ENCODE data around the gene ROR1.

Gene ROR1

DNA sequence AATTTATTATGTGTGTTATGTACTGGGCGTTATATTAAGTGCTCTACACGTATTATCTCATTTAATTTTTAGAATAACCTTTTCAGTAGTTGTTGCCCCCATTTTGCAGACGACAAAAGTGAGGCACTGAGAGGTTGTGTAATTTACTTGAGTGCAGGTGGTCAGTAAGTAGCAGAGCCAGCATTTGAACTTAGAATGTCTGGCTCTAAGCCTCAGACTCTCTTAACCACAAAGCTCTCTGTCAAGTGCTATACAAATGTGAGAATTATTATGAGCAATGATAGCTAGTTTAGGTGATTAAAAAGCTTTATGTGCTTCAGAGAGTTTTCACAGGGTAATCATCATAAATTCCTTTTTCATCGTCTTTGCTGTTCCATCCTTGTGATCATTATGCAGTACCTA is 333.3 kb downstream of the ROR1 start:
- TF ChIP-seq GATA1 (IDR thresholded peaks at IDR 0.05; ENCODE audit: low read depth, low read length) (no peak), POLR2A (IDR thresholded peaks at IDR 0.05; ENCODE audit: low read length) (no peak)
- DNase-seq = no peak

DNA sequence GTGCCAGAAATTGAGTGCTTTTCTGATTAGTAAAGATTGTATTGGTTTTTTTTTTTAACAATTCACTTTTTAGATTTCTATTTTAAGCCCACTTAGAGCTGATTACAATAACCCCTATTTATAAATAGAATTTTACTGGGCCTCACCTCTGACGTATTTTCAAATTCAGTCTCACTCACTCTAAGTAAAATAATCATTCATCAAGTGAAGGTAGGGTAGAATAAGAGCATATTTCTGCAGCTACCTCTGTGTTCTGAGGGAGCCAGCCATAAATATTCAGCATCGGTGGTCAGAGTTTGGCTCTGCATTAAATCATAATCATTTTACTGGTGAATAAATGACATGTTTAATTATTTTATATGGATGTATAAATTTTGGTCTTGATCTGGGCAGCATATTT is 333.8 kb downstream of the ROR1 start:
- TF ChIP-seq GATA1 (IDR thresholded peaks at IDR 0.05; ENCODE audit: low read depth, low read length) (no peak), POLR2A (IDR thresholded peaks at IDR 0.05; ENCODE audit: low read length) (no peak)

DNA sequence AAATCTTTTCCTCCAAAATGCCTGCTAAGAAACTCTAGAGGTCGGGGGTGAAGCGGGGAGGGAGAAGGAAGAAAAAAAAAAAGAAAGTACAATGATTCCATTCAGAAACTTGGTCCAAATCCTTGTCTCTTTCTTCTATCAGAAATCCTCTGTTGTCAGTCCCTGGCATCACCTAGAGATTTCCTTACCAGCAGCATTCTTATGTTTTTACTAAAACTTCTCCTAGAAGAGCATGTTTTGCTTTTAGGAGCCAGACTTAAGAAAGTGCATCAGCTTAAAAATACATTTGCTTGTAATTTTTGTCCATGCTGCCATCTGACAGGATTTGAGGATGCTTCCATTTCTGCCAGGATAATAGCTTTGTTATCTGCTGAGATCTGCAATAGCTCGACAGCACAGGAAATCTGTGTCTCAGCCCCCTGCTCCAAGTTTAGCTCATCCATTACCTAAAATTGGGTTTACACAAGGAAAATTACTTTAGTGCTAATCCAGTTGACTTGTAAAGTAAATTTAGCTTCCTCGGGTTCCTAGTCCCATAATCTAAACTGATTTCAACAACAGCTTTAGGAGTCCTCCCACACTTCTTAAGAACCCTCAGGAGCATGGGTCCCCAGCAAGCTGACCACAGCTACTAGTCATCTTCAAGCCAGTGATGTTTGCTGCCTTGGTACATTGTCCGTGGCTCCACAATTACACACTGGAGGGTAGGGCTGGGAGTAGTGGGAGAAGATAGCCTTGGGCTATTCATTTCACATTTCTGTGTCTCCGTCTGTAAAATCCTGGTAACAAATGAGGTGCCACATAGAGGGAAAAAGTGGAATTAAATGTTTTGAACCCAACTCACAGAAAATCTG is 337.3 kb downstream of the ROR1 start:
- DNase-seq = no peak
- TF ChIP-seq POLR2A (IDR thresholded peaks at IDR 0.05; ENCODE audit: low read length) = no peak
- TF ChIP-seq GATA1 (IDR thresholded peaks at IDR 0.05; ENCODE audit: low read depth, low read length) = no peak

More for the DNA sequence above, 333.8 kb downstream of the ROR1 start:
- no peak for DNase-seq

DNA sequence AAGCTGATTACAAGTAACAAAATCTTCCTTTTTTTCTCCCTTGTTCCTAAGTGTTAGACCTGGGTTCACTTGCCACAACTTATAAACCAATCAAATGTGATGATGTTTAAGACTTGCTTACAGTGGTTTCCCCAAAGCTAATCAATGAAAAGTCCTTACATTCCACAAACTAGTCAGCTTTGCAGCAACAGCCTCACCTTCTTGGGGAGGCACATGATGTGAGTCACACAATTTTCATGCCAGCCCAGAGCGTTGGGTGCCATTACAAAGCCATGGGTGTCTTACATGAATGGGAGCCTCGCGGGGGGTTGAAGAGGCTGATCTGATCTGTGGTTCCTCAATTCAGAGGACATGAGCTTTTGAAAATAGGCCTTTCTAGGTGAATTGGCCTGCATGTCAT is 338.0 kb downstream of the ROR1 start:
- TF ChIP-seq POLR2A (IDR thresholded peaks at IDR 0.05; ENCODE audit: low read length) (no peak), GATA1 (IDR thresholded peaks at IDR 0.05; ENCODE audit: low read depth, low read length) (no peak)
- DNase-seq = no peak

DNA sequence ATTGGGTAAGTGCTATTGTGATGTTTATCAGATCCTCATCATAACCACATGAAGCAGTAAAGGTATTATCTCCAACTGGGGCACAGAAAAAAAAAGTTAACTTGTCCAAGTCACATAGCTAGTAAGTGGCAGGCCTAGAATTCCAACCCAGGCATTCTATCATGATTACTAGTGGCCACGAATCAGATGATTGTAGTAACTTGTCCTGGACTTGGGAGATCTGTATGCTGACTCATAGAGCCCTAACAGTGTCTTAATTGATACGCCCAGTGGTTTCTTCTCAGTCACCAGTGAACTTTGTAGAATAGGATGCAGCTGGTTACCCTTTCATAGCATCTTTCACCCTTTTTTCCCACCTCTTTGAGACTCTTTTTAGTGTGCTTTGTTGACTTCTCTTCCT is 338.5 kb downstream of the ROR1 start:
- TF ChIP-seq GATA1 (IDR thresholded peaks at IDR 0.05; ENCODE audit: low read depth, low read length) (no peak), POLR2A (IDR thresholded peaks at IDR 0.05; ENCODE audit: low read length) (no peak)
- no peak for DNase-seq

DNA sequence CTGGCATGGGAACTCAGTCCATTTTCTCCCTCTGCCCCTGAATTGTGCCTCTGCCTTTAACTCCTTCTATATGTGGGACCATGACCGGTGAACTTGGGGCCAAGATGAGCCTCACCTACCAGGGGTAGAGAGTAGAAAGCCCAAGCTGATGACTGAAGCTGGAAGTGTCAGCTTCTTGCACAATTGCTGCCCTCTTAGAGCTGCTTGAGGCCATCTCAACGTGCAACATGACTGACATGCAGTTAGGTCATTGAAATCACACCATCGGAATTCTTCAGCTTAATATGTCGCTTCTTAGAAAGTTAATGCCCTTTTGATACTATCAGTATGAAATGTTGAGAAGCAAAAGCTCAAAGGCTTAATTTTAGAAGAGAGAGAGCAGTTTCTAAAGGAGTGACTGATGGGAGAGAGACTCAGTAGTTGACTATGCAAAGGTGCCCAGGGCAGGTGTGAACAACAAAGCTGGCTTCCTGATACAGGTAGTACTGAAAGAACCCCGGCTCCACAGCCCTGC is 340.3 kb downstream of the ROR1 start:
- no peak for DNase-seq
- TF ChIP-seq POLR2A (IDR thresholded peaks at IDR 0.05; ENCODE audit: low read length) = no peak

DNA sequence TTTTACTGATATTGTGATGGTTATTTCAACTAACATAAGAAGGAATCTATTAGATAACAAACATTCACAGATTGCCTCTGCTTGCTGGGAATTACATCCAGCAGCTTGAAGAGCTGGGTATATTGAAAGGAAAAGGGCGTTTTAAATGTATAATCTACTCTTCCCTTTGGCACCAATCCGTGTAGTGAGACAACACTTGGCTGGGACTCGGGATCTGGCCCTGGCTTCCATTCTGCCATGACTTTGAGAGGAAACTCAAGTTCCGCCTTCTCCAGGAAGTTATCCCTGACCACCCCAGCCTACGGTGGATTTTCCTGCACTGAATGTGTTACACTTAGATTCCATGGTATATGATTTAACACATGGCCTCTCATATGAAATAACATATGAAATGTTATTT is 342.7 kb downstream of the ROR1 start:
- TF ChIP-seq POLR2A (IDR thresholded peaks at IDR 0.05; ENCODE audit: low read length) (no peak), GATA1 (IDR thresholded peaks at IDR 0.05; ENCODE audit: low read depth, low read length) (no peak)

DNA sequence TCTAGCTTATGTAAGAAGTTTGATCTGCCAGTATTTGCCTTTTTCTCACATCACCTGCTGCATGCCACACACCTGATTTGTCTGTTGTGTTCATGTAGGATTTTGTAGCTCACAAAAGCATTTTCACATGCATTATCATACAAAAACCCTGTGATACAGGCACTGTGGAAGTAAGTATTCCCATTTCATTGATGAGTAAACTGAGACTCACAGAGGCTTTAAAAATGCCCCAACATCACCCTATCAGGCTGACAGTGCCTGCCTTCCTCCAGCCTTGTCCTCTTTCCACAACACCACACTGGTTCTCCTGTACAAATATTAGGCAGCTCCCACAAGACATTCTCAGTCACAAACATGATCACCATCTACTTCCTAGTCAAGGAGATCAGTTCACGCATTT is 343.7 kb downstream of the ROR1 start:
- TF ChIP-seq GATA1 (IDR thresholded peaks at IDR 0.05; ENCODE audit: low read depth, low read length) (no peak), POLR2A (IDR thresholded peaks at IDR 0.05; ENCODE audit: low read length) (no peak)

More for the DNA sequence above, 342.7 kb downstream of the ROR1 start:
- DNase-seq = no peak

DNA sequence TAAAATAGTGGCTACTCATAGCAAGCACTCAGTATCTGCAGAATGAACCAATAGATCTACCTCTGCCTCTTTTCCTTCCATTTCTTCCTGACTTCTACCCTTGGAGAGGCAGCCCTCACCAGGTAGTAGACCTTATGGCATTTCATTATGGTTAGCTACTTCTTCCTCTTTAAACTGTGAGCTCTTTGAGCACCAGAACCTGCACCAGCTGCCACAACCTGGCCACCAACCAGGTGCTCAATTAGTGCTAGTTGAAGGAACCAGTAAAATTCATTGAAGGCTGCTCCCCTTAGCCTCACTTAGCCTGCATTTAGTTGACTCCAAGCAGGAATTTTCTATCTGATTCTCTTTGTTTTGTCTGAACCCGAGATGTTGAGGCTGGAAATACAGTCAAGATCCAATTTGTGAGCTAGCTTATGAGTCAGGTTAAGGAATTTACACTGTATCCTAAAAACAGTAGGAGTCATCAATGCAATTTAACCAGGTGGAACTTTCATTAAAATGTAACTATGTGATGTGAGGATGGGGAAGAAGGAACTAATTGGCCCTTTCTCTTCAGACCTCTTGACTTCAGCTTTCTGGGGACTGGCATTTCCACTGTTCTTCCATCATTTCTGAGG is 348.1 kb downstream of the ROR1 start:
- DNase-seq = no peak
- no peak for TF ChIP-seq GATA1 (IDR thresholded peaks at IDR 0.05; ENCODE audit: low read depth, low read length)
- TF ChIP-seq POLR2A (IDR thresholded peaks at IDR 0.05; ENCODE audit: low read length) = no peak

More for the DNA sequence above, 343.7 kb downstream of the ROR1 start:
- DNase-seq = no peak

DNA sequence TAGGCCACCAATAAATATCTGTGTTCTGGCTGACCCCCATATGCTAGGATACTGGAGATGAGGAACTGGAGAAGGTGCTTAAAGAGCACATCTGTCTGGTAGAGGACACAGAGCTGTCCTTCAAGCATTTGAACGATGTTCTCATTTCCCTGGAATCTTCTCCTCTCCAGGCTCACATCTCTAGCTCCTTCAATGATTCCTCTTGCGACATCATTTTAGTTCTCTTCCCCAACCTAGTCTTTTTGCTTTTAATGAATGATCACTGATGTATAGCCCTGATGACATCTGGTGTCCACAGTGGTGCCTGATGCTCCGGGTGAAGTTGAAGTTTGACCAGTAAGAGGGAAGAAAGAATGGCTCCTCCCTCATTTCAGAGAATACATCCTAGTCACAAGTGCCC is 348.8 kb downstream of the ROR1 start:
- DNase-seq = no peak
- TF ChIP-seq POLR2A (IDR thresholded peaks at IDR 0.05; ENCODE audit: low read length) (no peak), GATA1 (IDR thresholded peaks at IDR 0.05; ENCODE audit: low read depth, low read length) (no peak)

DNA sequence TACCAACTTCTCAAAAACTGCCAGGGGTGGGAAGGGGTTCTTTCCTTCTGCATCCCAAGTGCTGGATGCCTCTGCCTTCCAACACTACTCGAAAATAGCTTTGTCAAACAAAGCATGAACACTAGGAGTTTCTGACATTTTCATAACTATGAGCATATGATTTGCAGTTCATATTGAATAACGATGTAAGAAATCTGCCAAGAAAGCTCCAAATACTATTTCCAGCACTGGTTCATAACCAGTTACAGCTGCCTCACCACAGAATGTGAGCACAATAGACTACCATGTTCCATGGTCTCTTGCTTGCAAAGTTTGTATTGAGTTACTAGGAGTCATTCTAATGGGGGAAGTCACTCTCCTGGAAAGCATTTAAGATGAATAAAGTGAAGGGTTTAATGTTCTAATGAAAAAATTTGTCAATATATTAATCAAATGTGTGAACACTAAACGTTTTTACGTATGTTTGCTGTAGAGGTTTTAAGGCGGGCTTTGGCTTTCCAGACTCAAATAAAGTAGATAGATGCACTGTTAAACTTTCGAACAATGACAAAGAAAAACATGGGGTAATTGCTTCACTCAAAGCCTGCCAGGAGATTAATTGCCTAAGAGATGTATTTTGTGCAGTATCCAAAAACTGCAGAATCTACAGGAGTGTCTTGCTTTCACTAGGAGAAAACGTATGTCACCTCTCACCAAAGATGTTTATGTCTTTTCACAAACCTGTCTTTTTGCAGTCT is 351.1 kb downstream of the ROR1 start:
- TF ChIP-seq GATA1 (IDR thresholded peaks at IDR 0.05; ENCODE audit: low read depth, low read length) (no peak), POLR2A (IDR thresholded peaks at IDR 0.05; ENCODE audit: low read length) (no peak)
- no peak for DNase-seq

DNA sequence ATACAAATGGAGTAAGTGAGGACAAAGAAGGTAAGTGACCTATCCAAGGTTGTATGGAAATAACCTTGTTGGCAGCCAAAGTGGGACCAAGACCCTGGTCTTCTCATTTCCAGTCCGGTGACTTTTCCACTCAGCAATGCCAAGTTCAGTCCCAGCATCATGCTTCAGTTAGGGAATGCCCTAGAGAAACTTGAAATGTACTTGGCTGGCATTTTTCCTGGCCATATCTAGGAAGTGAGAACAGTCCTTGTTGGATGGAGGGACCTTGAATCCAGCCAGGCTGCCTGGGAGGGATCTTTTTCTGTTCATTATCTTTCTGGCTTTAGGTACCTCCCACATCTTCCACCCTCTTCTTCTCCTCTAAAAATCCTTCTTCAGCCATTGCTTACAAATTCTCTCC is 352.8 kb downstream of the ROR1 start:
- no peak for TF ChIP-seq GATA1 (IDR thresholded peaks at IDR 0.05; ENCODE audit: low read depth, low read length)
- TF ChIP-seq POLR2A (IDR thresholded peaks at IDR 0.05; ENCODE audit: low read length) = no peak
- no peak for DNase-seq

DNA sequence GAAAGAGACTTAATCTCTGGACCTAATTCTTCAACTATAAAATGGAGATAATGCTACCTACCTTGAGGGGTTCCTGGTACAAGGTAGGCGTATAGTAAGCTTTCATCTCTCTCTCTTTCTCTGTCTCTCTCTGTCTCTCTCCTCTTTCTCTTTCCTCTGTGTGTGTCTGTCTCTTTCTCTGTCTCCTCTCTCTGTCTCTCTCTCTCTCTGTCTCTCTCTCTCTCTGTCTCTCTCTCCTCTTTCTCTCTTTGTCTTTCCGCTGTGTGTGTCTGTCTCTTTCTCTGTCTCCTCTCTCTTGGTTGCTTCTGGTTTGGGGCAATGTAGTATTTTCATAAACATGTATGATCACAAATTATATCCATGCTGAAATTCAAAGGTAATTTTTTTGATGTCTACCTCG is 353.5 kb downstream of the ROR1 start:
- DNase-seq = no peak
- TF ChIP-seq GATA1 (IDR thresholded peaks at IDR 0.05; ENCODE audit: low read depth, low read length) (no peak), POLR2A (IDR thresholded peaks at IDR 0.05; ENCODE audit: low read length) (no peak)

DNA sequence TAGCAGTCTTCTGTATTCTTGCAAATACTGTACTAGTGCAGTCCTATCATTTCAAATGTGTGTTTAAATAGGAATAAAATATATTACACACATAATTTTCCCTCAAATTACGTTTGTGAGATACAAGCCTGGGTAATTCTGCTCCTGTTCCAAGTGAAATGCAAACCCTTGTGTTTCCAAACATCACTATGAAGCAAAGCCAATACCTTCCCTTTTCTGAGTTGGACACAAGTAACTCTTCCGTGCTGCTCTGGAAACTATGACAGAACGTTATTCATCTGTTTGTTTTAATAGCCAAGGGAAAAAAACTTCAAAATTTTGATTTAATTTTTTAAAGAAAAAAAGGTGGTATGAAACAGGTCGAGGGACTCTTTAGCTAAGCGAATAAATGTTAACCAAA is 355.9 kb downstream of the ROR1 start:
- no peak for DNase-seq
- TF ChIP-seq GATA1 (IDR thresholded peaks at IDR 0.05; ENCODE audit: low read depth, low read length) (no peak), POLR2A (IDR thresholded peaks at IDR 0.05; ENCODE audit: low read length) (no peak)
